ENCODE measurements around the gene ORC1. TPM values are rescaled to one million over a fixed set of nuclear protein-coding genes. Genes with fewer than 3 reads are reported as not detected.

Gene ORC1
- total RNA-seq, 4 donors from 2014 or later: 0.12 to 0.72 (median 0.57) TPM

GRCh38 chr1:52402860-52403240 is 1.4 kb downstream of the ORC1 start:
- no peak for ATAC-seq
- Histone ChIP-seq H3K27ac (no peak overlapping the region), H3K4me3 (no peak overlapping the region), H3K36me3 (peaks cover 0 to 20% of the 10 kb centered on the region in 2 donors), H3K9me3 (no peaks in the 10 kb centered on the region), H3K27me3 (no peaks in the 10 kb centered on the region), H3K4me1 (peaks cover 0 to 35% (median 8%) of the 10 kb centered on the region in 3 donors)
- TF ChIP-seq POLR2A (IDR thresholded peaks at IDR 0.05) (no peak), EP300 (IDR thresholded peaks at IDR 0.05) (no peak), POLR2AphosphoS5 (IDR thresholded peaks at IDR 0.05) (no peak), CTCF (IDR thresholded peaks at IDR 0.05) (no peak)
- 60 to 62% methylated on average over 3 of the region's 3 CpGs for WGBS, 2 donors (ENCODE audit: low coverage in 1 of 2)

GRCh38 chr1:52400131-52400530 is 4.1 kb downstream of the ORC1 start:
- Histone ChIP-seq H3K27ac (no peak overlapping the region), H3K27me3 (no peaks in the 10 kb centered on the region), H3K9me3 (no peaks in the 10 kb centered on the region), H3K4me3 (no peak overlapping the region), H3K36me3 (no peaks in the 10 kb centered on the region), H3K4me1 (peaks cover 0 to 12% (median under 1%) of the 10 kb centered on the region in 3 donors)
- WGBS, 2 donors (ENCODE audit: low coverage in 1 of 2): 87 to 90% methylated on average over 6 of the region's 6 CpGs
- no peak for ATAC-seq
- TF ChIP-seq EP300 (IDR thresholded peaks at IDR 0.05) (no peak), CTCF (IDR thresholded peaks at IDR 0.05) (no peak), POLR2A (IDR thresholded peaks at IDR 0.05) (no peak)

GRCh38 chr1:52399629-52400028 is 4.6 kb downstream of the ORC1 start:
- H3K27ac ChIP-seq: no peak overlapping the region
- no peak for ATAC-seq
- no peak overlapping the region for H3K4me3 ChIP-seq
- no peaks in the 10 kb centered on the region for H3K9me3 ChIP-seq
- no peaks in the 10 kb centered on the region for H3K27me3 ChIP-seq
- 86 to 100% methylated on average over 1 to 3 of the region's 3 CpGs for WGBS, 2 donors (ENCODE audit: low coverage in 1 of 2)
- H3K4me1 ChIP-seq: peaks cover 0 to 10% (median 0%) of the 10 kb centered on the region in 3 donors
- H3K36me3 ChIP-seq: no peaks in the 10 kb centered on the region
- no peak for TF ChIP-seq CTCF (IDR thresholded peaks at IDR 0.05)
- TF ChIP-seq EP300 (IDR thresholded peaks at IDR 0.05): no peak
- TF ChIP-seq POLR2A (IDR thresholded peaks at IDR 0.05): no peak
- no peak for TF ChIP-seq POLR2AphosphoS5 (IDR thresholded peaks at IDR 0.05)

GRCh38 chr1:52393174-52393573 is 11.0 kb downstream of the ORC1 start:
- H3K4me1 ChIP-seq: no peaks in the 10 kb centered on the region
- H3K36me3 ChIP-seq: no peaks in the 10 kb centered on the region
- no peak overlapping the region for H3K27ac ChIP-seq
- WGBS, 2 donors (ENCODE audit: low coverage in 1 of 2): 91 to 92% methylated on average over 4 to 5 of the region's 5 CpGs
- ATAC-seq: no peak
- no peaks in the 10 kb centered on the region for H3K27me3 ChIP-seq
- no peak overlapping the region for H3K4me3 ChIP-seq
- no peaks in the 10 kb centered on the region for H3K9me3 ChIP-seq
- no peak for TF ChIP-seq POLR2A (IDR thresholded peaks at IDR 0.05)
- no peak for TF ChIP-seq EP300 (IDR thresholded peaks at IDR 0.05)
- TF ChIP-seq POLR2AphosphoS5 (IDR thresholded peaks at IDR 0.05): no peak
- no peak for TF ChIP-seq CTCF (IDR thresholded peaks at IDR 0.05)

GRCh38 chr1:52386458-52386857 is 17.8 kb downstream of the ORC1 start:
- WGBS, 2 donors (ENCODE audit: low coverage in 1 of 2): 83% methylated on average over 1 to 3 of the region's 5 CpGs
- no peaks in the 10 kb centered on the region for H3K36me3 ChIP-seq
- H3K4me3 ChIP-seq: no peak overlapping the region
- no peaks in the 10 kb centered on the region for H3K27me3 ChIP-seq
- H3K9me3 ChIP-seq: no peaks in the 10 kb centered on the region
- no peaks in the 10 kb centered on the region for H3K4me1 ChIP-seq
- H3K27ac ChIP-seq: no peak overlapping the region
- no peak for ATAC-seq
- TF ChIP-seq POLR2A (IDR thresholded peaks at IDR 0.05) (no peak), EP300 (IDR thresholded peaks at IDR 0.05) (no peak), CTCF (IDR thresholded peaks at IDR 0.05) (no peak), POLR2AphosphoS5 (IDR thresholded peaks at IDR 0.05) (no peak)
